ENCODE results near the gene FUCA1. TPM values are rescaled to one million over a fixed set of nuclear protein-coding genes. Genes with fewer than 3 reads are reported as not detected.

FUCA1 gene
- total and polyA plus RNA-seq, 2 of the 4 experiments (the other 2 are of a cell fraction): 2.9 to 3.5 TPM

GRCh38 chr1:23915466-23915865 lies 47.4 kb upstream of the FUCA1 start:
- ATAC-seq (ENCODE audit: low read depth) (no peak), DNase-seq (no peak)
- H3K4me2 ChIP-seq (ENCODE audit: low read depth, low read length): no peak overlapping the region
- no peak overlapping the region for H3K4ac ChIP-seq (ENCODE audit: low read depth, low read length)
- no peak overlapping the region for H2AFZ ChIP-seq (replicated peaks; ENCODE audit: low read length, poor library complexity)
- no peak overlapping the region for H3K4me3 ChIP-seq (ENCODE audit: insufficient read depth, low read depth, low read length)
- H3K27ac ChIP-seq (ENCODE audit: insufficient read depth, low read length): no peak overlapping the region
- no peak overlapping the region for H3K23ac ChIP-seq (ENCODE audit: low read depth, low read length)
- no peak overlapping the region for H4K91ac ChIP-seq (ENCODE audit: insufficient read depth, low read depth, low read length)
- 100% methylated on average over 1 of the region's 5 CpGs; no CpG with 5 or more reads in 1 of the 2 experiments for WGBS, 2 experiments (ENCODE audit: extremely low coverage in 2 of 2, insufficient read length in 1 of 2)
- intact Hi-C loops (cut with micrococcal nuclease) (no loop called here), dilution Hi-C loops (cut with HindIII; ENCODE audit: low sequenced_read_pairs, unreplicated experiment) (no loop called here), in situ Hi-C loops (cut with MboI; ENCODE audit: low sequenced_read_pairs) (no loop called here)
- H4K20me1 ChIP-seq (ENCODE audit: insufficient read depth, low read length): no peaks in the 10 kb centered on the region
- no peak overlapping the region for H2BK20ac ChIP-seq (ENCODE audit: low read depth, low read length)
- no peaks in the 10 kb centered on the region for H3K36me3 ChIP-seq (ENCODE audit: control insufficient read depth, insufficient read depth, low read length)
- no peak overlapping the region for H3K9ac ChIP-seq (ENCODE audit: low read depth, low read length)
- BruUV-seq (replicated peaks): no TSS peak
- no peak overlapping the region for H2BK5ac ChIP-seq (ENCODE audit: low read depth, low read length, poor library complexity, severe bottlenecking)
- no peak overlapping the region for H4K8ac ChIP-seq (ENCODE audit: low read depth in 2 of 2, low read length in 2 of 2)
- H3K56ac ChIP-seq (ENCODE audit: extremely low read depth, insufficient read depth, low read length): no peak overlapping the region
- ChIA-PET CTCF (interaction anchor here (1.3 kb wide), 1 partner anchor 139 kb away, joined by 3 read pairs; no protein-coding TSS in a partner anchor), POLR2A (ENCODE audit: unreplicated experiment) (no interaction called here)
- no peak overlapping the region for H2BK120ac ChIP-seq (ENCODE audit: low read depth, low read length)
- no peak overlapping the region for H2BK15ac ChIP-seq (ENCODE audit: low read depth, low read length)
- H3K14ac ChIP-seq (replicated peaks; ENCODE audit: low read depth, low read length): no peak overlapping the region
- peaks cover 2% of the 10 kb centered on the region; the same call in 1 of the 2 replicates for H3K4me1 ChIP-seq (ENCODE audit: control insufficient read depth, insufficient read depth, low read length)
- peaks cover 14% of the 10 kb centered on the region for H3K27me3 ChIP-seq (ENCODE audit: control insufficient read depth, insufficient read depth, low read length)
- TF ChIP-seq SMC3 (IDR thresholded peaks at IDR 0.05; ENCODE audit: low read depth, low read length): no peak
- TF ChIP-seq USF2 (IDR thresholded peaks at IDR 0.05; ENCODE audit: low read depth, low read length): no peak
- TF ChIP-seq MAFK (IDR thresholded peaks at IDR 0.05; ENCODE audit: low read depth, low read length): no peak
- TF ChIP-seq MXI1 (IDR thresholded peaks at IDR 0.05; ENCODE audit: borderline replicate concordance, low read depth, low read length): no peak
- no peak for TF ChIP-seq RAD21 (IDR thresholded peaks at IDR 0.05; ENCODE audit: low read length)
- TF ChIP-seq CHD1 (IDR thresholded peaks at IDR 0.05; ENCODE audit: low read depth, low read length): no peak
- TF ChIP-seq MAZ (IDR thresholded peaks at IDR 0.05; ENCODE audit: borderline replicate concordance, low read depth, low read length): no peak
- TF ChIP-seq FOS (IDR thresholded peaks at IDR 0.05; ENCODE audit: low read depth, low read length): no peak
- no peak for TF ChIP-seq POLR2A (IDR thresholded peaks at IDR 0.05; ENCODE audit: low read depth, low read length)
- TF ChIP-seq ELK1 (IDR thresholded peaks at IDR 0.05; ENCODE audit: borderline replicate concordance, low read depth, low read length): no peak
- TF ChIP-seq RCOR1 (IDR thresholded peaks at IDR 0.05; ENCODE audit: insufficient replicate concordance, low read length): no peak
- TF ChIP-seq CEBPB (IDR thresholded peaks at IDR 0.05; ENCODE audit: low read depth, low read length): no peak
- TF ChIP-seq NFE2L2 (IDR thresholded peaks at IDR 0.05; ENCODE audit: low read depth, low read length): no peak
- TF ChIP-seq BHLHE40 (IDR thresholded peaks at IDR 0.05; ENCODE audit: low read depth, low read length): no peak
- TF ChIP-seq CTCF (conservative IDR thresholded peaks at IDR 0.05; ENCODE audit: low read depth, low read length): no peak
- TF ChIP-seq RFX5 (IDR thresholded peaks at IDR 0.05; ENCODE audit: low read depth, low read length): no peak
- H2AK9ac ChIP-seq (replicated peaks; ENCODE audit: low read depth, low read length, poor library complexity): no peak overlapping the region
- no peak overlapping the region for H3K18ac ChIP-seq (ENCODE audit: low read depth, low read length)
- no peaks in the 10 kb centered on the region for H3K9me3 ChIP-seq (ENCODE audit: control insufficient read depth, insufficient read depth, low read length)
- H4K5ac ChIP-seq (ENCODE audit: low read depth, low read length): no peak overlapping the region
- H3K9me1 ChIP-seq (ENCODE audit: insufficient read depth, low read length): 0 out of 2 replicates have a peak, but pooled peaks cover 4% of the 10 kb centered on the region
- no peak overlapping the region for H2AK5ac ChIP-seq (ENCODE audit: low read depth, low read length)
- no peaks in the 10 kb centered on the region for H3K79me1 ChIP-seq (ENCODE audit: low read depth in 1 of 2, low read length in 2 of 2)
